Lung (tissue), 12 donors: ENCODE data around the gene RAP1GDS1. TPM values are rescaled to one million over a fixed set of nuclear protein-coding genes. Genes with fewer than 3 reads are reported as not detected.
"Not testable (repeated sequence)": the region's sequence is repeated elsewhere in the genome, so short reads cannot be mapped to it uniquely, and the experiment has no call there.

Experiments used
- ATAC-seq: fragments of 200-7000 bp; cut with Tn5 transposase; one replicate; pipeline ENCODE4 v1.9.1; 2020; ENCODE audit warnings: moderate number of reproducible peaks; ENCODE audit not compliant: insufficient read depth, low FRiP score
- DNase-seq, 3 donors: peaks; one replicate each; pipeline ENCODE4 v3.0.0-alpha.2; 2013 to 2017
- H3K27ac ChIP-seq, 2 donors: one replicate each; pipeline ENCODE4 v1.5.1; 2013; ENCODE audit warnings: mild to moderate bottlenecking in 2 of 2, moderate library complexity in 2 of 2, control low read depth in 1 of 2, inconsistent platforms in 1 of 2, low read depth in 1 of 2, low read length in 1 of 2
- H3K27me3 ChIP-seq, 3 donors: one replicate each; pipeline ENCODE4 v1.5.1; 2013; ENCODE audit warnings: low read length in 2 of 3; ENCODE audit not compliant: control insufficient read depth in 3 of 3, insufficient read depth in 3 of 3
- H3K36me3 ChIP-seq, 4 donors: one replicate each; pipeline ENCODE4 v1.5.1; 2013; ENCODE audit warnings: low read length in 4 of 4, mild to moderate bottlenecking in 1 of 4, moderate library complexity in 1 of 4; ENCODE audit not compliant: control insufficient read depth in 4 of 4, insufficient read depth in 4 of 4
- H3K4me1 ChIP-seq, 5 donors: one replicate each; pipeline ENCODE4 v1.5.1; 2013; ENCODE audit warnings: low read length in 5 of 5, mild to moderate bottlenecking in 2 of 5, moderate library complexity in 1 of 5; ENCODE audit not compliant: control insufficient read depth in 5 of 5, insufficient read depth in 5 of 5
- H3K4me3 ChIP-seq: one replicate; pipeline ENCODE4 v1.5.1; 2013; ENCODE audit warnings: mild to moderate bottlenecking, control low read depth, moderate library complexity
- H3K9ac ChIP-seq, 2 donors: one replicate each; pipeline ENCODE4 v1.5.1; 2013; ENCODE audit warnings: low read length in 2 of 2, control low read depth in 1 of 2; ENCODE audit not compliant: insufficient read depth in 1 of 2
- H3K9me3 ChIP-seq, 4 donors: one replicate each; pipeline ENCODE4 v1.5.1; 2013; ENCODE audit warnings: low read length in 3 of 4, mild to moderate bottlenecking in 1 of 4, moderate library complexity in 1 of 4; ENCODE audit not compliant: control insufficient read depth in 4 of 4, insufficient read depth in 3 of 4
- WGBS, 2 donors: extraction: QIAGEN DNeasy Blood & Tissue Kit; methylation state at CpG; one replicate each; pipeline ENCODE4 v1.1.7; 2013; 5-methylcytosine and 5-hydroxymethylcytosine counted together
- polyA plus RNA-seq, 2 donors: library from polyadenylated mRNA; stranded (reverse); fragments of 200-250 nt; gene quantifications; one replicate each; pipeline ENCODE4 v1.2.1, GENCODE V29; 2013
- total RNA-seq, 2 donors: library from RNA; depleted of rRNA in 1 of 2; stranded (reverse); fragments of >200 nt in 1 of 2; gene quantifications; one replicate each; pipeline ENCODE4 v1.2.1, GENCODE V29; 2014 to 2021
- TF ChIP-seq, protein P1 (sequence below): IDR thresholded peaks from 2 replicates; pipeline ENCODE4 v1.5.1; 2012; ENCODE audit warnings: mild to moderate bottlenecking; ENCODE audit errors: control extremely low read depth, extremely low read depth
- donor health status: control.
- donor health status: control.
- donor health status: Bipolar disorder and iron deficiency.
- donor health status: healthy.
- donor health status: DM: yes; HTN: yes; CAD: no.

RAP1GDS1 gene
- total and polyA plus RNA-seq, 4 donors, result 12.3 to 41.6 (median 26.5) TPM

DNA sequence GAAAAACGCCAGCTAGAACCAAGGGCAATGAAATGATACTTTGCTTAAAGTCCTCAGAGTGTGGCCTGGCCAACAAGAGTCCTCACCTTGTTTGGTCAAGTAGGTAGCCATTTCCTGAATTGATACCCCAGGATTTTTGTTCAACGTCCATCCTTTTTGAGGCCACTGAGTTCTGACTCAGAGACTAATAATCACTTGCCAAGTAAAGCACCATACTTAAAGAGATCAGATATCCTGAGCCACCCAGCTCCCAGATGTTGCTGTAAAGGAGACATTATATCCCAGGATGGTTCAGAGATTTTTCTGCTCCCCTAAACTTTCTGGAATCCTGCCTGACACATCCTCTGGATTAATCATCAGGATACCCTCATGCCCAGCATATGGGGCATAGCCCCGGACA lies 190.9 kb downstream of the RAP1GDS1 start:
- ATAC-seq, result no peak
- Histone ChIP-seq H3K27me3 (no peaks in the 10 kb centered on the region), H3K27ac (no peak overlapping the region), H3K4me1 (peaks cover 0 to 3% (median 0%) of the 10 kb centered on the region in 5 donors), H3K9ac (no peak overlapping the region), H3K9me3 (peaks cover 0 to 5% (median 1%) of the 10 kb centered on the region in 4 donors), H3K36me3 (no peaks in the 10 kb centered on the region), H3K4me3 (no peak overlapping the region)
- TF ChIP-seq, protein P1, sequence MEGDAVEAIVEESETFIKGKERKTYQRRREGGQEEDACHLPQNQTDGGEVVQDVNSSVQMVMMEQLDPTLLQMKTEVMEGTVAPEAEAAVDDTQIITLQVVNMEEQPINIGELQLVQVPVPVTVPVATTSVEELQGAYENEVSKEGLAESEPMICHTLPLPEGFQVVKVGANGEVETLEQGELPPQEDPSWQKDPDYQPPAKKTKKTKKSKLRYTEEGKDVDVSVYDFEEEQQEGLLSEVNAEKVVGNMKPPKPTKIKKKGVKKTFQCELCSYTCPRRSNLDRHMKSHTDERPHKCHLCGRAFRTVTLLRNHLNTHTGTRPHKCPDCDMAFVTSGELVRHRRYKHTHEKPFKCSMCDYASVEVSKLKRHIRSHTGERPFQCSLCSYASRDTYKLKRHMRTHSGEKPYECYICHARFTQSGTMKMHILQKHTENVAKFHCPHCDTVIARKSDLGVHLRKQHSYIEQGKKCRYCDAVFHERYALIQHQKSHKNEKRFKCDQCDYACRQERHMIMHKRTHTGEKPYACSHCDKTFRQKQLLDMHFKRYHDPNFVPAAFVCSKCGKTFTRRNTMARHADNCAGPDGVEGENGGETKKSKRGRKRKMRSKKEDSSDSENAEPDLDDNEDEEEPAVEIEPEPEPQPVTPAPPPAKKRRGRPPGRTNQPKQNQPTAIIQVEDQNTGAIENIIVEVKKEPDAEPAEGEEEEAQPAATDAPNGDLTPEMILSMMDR, result no peak
- WGBS, 2 donors, result 88 to 91% methylated on average over 3 of the region's 3 CpGs
- no peak for DNase-seq

DNA sequence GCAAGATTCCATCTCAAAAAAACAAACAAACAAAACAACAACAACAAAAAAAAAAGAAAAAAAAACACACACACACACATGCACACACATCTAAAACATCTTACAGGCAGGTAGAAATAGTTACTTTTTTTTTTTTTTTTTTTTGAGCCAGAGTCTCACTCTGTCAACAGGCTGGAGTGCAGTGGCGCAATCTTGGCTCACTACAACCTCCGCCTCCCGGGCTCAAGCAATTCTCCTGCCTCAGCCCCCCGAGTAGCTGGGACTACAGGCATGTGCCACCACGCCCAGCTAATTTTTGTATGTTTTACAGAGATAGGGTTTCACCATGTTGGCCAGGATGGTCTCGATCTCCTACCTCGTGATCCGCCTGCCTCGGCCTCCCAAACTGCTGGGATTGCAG lies 196.2 kb downstream of the RAP1GDS1 start:
- not testable (repeated sequence) for DNase-seq, H3K27ac ChIP-seq, H3K9ac ChIP-seq, H3K9me3 ChIP-seq, H3K36me3 ChIP-seq, H3K4me3 ChIP-seq, ATAC-seq, H3K4me1 ChIP-seq, H3K27me3 ChIP-seq
- 85 to 97% methylated on average over 9 of the region's 9 CpGs for WGBS, 2 donors

DNA sequence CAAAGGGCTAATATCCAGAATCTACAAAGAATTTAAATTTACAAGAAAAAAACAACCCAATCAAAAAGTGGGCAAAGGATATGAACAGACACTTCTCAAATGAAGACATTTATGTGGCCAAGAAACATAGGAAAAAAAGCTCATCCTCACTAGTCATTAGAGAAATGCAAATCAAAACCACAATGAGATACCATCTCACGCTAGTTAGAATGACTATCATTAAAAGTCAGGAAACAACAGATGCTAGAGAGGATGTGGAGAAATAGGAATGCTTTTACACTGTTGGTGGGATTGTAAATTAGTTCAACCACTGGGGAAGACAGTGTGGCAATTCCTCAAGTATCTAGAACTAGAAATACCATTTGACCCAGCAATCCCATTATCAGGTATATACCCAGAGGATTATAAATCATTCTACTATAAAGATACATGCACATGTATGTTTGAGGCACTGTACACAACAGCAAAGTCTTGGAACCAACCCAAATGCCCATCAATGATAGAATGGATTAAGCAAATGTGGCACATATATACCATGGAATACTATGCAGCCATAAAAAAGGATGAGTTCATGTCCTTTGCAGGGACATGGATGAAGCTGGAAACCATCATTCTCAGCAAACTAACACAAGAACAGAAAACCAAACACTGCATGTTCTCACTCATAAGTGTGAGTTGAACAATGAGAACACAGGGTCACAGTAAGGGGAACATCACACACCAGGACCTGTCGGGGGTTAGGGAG lies 200.1 kb downstream of the RAP1GDS1 start:
- H3K9me3 ChIP-seq, ATAC-seq, H3K27me3 ChIP-seq, H3K4me3 ChIP-seq, DNase-seq, H3K4me1 ChIP-seq, H3K36me3 ChIP-seq, H3K9ac ChIP-seq, H3K27ac ChIP-seq: not testable (repeated sequence)
- WGBS, 2 donors, result 76 to 85% methylated on average over 2 of the region's 2 CpGs

DNA sequence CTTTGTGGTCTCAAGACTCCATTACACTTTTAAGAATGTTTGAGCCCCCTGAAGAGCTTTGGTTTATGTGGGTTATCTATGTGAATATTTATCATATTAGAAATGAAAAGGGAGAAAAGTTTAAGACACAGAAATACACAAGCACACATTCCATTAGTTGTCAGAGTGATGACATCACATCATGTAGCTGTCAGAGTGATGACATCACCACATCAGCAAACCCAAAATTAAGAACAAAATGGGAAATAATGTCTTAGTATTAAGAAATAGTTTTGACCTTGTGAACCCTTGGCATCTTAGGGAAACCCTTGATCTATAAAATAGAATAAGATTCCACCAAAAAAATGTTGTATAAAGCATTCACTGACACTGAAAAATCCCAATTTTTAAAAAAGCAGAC lies 201.3 kb downstream of the RAP1GDS1 start:
- Histone ChIP-seq H3K9me3 (no peaks in the 10 kb centered on the region), H3K27me3 (no peaks in the 10 kb centered on the region), H3K4me3 (no peak overlapping the region), H3K9ac (no peak overlapping the region), H3K27ac (no peak overlapping the region), H3K36me3 (no peaks in the 10 kb centered on the region), H3K4me1 (no peaks in the 10 kb centered on the region)
- TF ChIP-seq, protein P1, result no peak
- ATAC-seq (no peak), DNase-seq (no peak)
